ENCODE results near the gene LRRC8D.

Gene LRRC8D

DNA sequence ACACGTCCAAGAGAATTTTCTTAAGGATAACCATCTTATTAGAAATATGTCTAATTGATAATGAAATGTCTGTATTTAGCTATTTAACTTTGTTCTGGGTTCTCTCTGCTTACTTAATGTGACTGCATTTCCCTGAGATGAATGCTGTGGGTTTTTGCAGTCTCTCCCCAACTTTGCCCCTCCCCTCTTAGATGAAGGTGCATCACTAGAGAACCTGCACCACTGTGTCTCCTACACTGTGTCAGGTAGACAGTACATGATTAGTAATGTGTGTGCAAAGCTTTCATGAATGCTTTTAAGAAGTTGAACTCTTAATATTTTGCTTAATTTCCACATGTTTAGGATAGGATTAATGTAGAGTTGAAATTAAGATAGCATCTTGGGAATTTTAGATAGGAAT lies 51.7 kb downstream of the LRRC8D start:
- DNase-seq = no peak

DNA sequence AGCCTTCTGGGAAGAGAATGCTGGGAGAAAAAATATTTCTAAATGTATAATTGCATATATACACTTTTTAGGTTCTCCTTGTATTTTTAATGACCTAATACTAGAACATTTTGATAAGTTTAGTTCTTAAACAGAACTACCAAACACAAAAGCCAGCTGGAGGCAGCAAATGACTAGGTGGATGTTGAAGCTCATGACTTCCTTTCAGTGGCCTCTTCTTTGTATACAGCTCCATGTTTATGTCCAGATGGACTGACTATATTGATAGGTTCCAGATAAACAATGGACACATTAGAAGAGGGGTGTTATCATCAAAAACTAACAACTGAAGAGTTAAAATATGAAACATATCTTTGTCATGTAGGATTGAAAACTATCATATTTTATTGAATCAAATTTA lies 52.5 kb downstream of the LRRC8D start:
- no peak for DNase-seq

DNA sequence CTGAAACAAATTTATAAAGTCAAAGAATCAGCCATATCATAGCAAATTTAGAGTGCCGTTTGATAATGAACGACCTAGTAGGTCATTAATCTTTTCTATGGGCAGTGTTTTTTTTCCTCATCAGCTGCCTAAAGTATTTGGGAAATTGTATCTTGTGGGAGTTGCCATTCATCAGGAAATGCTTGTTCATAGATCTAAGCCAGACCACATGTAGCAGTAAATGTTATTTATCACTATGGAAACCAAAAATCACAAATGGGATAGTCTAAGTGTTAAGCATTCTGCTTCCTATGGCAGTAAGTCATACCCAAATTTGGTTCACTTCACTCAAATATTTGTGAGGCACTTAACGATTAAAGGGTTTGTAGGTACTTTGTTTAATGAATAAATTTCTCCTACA lies 52.9 kb downstream of the LRRC8D start:
- no peak for DNase-seq

DNA sequence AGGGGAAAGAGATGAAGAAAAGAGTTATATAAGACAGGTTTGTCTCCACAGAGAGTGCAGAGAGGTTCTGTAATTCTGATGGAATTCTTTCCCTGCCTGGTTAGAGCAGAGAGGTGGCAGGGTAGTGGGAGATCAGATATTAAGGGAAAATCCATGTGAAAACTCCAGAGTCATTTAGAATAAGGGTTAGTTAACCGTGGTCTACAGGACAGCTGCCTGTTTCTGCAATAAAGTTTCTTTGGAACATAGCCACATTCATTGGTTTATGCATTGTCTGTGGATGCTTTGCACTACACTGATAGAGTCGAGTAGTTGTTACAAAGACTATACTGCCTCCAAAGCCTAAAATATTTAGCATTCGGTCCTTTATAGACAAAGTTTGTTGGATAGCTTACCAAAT lies 55.6 kb downstream of the LRRC8D start:
- DNase-seq = no peak

DNA sequence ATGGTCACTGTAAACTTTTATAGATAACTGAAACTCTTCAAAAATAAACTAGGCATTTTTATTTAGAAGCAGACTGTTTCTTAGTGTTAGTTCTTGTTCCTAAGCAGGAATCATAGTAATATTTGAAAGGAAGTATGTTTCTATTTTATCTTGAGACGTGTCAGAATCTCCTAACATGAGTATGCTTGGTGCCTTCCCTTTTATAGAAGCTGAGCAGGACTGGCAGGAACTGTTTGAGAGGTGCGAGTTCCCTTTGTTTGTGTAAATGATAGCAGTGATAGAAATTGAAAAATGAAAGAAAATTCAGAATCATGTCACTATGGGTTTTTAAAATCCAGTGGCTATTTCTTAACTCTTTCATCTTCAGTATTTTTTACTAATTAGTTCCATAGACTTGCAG lies 56.9 kb downstream of the LRRC8D start:
- no peak for DNase-seq

DNA sequence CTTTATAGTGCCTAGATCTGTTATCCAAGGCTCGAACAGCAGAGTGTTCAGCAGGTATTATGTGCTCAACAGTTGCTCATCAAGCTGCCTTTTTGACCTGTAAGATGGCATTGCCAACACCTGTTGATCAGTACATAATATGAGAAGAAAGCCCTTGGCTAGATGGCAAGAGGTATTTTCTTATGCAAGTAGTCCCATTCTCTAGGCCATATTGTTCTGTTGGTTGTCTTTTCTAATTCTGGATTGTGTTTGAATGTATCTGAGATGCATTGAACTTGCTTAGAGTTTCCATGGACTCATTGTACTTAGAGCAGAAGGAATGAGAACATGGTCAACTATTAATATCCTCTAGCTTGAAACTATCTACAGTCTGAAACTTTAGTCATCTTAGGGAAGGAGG lies 57.4 kb downstream of the LRRC8D start:
- DNase-seq = no peak

DNA sequence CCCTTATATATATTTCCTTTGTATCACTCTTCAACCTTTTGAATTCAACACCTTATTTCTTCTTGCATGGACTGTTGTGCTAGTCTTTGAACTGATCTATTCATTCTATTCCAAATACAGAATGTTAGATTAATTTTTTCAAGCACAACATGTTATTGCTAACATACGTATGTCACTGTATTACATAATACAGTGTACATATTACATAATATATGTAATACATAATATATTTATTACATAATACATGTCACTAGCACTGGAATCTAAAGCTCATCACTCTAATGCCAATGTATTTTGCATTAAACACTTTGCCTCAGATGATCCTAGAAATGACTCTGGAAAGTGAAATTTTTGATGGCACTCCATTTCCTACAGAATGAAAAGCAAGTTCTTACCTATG lies 59.8 kb downstream of the LRRC8D start:
- DNase-seq = no peak

DNA sequence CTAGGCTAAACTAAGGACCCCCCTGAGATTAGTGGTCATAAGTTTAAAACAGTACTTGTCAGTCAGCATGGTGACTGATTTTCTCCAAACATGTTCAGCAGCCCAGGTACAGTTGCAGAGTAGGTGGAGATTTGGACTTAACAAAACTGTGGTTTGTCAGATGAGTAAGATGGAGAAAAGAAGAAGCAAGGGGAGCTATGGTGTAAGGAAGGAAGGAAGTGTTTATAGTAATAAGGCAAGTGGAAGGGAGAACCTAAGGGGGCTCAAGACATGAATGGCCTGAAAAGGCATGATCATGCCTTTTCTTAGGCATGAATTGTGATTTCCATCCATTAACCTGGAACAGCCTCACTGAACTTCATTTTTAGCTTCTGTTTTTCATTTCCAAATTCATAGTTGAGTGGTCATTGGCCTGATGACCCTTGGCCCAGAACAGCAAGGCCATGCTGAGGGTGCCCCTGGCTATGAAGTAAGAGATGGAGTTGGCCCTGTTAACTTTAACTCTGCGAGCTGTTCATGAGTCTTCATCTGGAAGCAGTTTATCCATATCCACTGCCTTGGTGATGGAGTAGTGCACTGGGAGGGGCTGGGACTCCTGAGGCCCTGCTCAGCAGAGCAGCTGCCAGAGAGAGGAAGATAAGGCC lies 60.7 kb downstream of the LRRC8D start:
- no peak for DNase-seq

DNA sequence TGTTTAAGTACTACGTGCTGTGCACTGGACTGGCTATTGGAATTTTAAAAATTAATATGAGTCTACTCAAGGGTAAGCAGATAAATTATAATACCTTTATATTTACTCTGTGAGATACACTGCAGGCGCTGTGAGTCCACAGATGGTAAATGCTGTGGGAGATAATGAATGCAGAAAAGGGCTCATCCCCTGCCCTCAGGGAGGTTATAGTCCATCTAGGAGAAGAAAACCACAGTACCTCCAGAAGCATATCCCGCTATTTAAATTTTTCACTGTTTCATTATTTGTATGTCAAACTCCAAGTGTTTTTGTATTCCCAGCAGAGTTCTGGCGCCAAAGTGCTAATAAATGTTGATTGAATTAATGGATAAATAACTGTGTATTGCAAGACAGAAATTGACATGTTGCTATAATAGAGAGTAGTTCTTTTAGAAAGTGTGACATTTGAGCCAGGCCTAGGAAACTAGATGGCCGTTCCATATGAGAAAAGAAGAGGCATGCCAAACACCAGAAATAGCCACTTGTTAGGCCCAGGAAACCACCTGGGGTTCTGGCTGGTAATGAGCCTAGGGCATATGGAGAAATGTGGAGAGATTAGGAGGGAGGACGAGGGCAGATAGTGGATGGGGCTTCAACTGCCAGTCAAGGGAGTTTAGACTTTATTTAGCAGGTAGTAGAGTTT lies 61.7 kb downstream of the LRRC8D start:
- no peak for DNase-seq

DNA sequence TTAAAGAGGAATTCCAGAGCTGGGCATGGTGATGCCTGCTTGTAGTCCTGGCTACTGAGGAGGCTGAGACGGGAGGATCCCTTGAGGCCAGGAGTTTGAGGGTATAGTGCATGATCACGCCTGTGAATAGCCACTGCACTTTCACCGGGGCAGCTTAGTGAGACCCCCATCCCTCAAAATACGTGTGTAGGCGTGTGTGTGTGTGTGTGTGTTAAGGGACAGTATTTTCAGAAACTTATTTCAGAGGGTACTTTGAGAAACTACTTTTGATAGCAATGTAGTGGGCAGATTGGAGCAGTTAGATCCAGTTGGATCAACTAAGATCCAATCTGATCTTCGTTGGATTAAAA lies 62.2 kb downstream of the LRRC8D start:
- no peak for DNase-seq

DNA sequence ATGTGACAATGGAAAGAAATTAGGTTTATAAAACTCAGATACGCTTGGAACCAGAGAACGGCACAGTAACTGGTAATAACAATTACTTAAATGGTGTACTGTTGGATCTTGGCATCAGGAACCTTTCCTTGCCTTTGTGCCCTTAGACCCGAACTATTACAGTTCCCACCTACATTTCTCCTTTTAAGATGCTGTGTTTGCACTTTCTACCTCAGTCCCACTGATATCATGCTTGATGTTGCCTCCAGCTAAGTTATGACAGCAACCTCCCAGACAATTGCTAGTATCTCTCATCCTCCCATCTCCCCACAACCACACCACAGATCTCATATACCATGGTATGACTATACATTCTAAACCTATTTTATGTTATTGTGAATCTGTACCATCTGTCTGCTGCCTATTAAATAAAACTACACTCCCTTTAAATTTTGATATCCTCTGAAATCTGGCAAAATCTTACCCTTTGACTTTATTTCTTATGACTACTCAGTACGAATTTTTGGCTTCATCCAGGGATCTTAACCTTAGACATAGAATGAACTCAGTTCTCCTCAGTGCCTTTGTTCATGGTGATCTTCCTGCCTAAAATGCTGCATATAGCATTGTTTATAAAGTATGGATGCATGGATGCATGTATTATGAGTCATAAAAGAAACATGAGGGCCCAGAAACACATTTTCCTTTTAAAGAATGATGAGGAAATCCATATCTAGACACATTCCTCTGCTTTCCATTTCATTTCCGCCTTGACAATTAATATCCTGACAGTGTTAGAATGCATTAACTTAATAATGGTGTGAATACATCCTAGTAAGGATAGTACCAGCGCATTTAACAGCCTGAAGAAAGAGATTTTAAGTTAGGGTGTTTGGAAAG lies 64.1 kb downstream of the LRRC8D start:
- DNase-seq = no peak

DNA sequence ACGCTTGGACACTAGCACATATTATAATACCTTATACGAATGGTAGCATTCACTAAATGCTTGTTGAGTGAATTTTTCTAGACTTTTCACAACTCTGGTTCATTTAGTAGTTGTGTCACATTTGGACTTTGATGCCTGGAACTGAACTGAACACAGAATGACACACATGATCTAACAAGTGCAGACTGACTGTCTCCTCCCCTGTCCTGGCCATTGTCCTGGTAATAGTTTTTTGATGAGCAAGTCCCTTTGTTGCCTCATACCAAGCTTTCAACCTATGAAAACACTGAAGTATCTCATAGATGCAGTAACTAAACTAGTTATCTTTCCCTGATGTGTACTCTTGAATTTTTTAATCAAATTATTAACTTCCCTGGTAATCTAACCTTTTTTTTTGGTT lies 66.4 kb downstream of the LRRC8D start:
- DNase-seq = no peak

DNA sequence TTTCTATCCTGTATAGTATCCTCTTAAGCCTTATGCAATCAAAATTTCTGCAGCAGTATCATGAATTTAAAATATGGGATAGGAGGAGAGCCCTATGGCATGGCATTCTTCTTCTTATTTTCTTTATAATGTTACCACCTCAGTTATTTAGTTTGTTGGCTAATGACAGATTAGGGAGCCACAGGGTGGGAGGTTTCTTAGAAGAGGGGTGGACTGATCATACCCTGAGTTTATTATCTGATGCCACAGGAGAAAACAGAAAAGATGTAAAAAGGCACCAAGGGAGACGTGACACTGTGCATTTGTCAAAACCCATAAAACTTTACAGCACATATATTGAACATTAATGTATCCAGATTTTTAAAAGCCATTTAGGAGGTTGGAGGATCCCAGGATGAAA lies 66.9 kb downstream of the LRRC8D start:
- no peak for DNase-seq

DNA sequence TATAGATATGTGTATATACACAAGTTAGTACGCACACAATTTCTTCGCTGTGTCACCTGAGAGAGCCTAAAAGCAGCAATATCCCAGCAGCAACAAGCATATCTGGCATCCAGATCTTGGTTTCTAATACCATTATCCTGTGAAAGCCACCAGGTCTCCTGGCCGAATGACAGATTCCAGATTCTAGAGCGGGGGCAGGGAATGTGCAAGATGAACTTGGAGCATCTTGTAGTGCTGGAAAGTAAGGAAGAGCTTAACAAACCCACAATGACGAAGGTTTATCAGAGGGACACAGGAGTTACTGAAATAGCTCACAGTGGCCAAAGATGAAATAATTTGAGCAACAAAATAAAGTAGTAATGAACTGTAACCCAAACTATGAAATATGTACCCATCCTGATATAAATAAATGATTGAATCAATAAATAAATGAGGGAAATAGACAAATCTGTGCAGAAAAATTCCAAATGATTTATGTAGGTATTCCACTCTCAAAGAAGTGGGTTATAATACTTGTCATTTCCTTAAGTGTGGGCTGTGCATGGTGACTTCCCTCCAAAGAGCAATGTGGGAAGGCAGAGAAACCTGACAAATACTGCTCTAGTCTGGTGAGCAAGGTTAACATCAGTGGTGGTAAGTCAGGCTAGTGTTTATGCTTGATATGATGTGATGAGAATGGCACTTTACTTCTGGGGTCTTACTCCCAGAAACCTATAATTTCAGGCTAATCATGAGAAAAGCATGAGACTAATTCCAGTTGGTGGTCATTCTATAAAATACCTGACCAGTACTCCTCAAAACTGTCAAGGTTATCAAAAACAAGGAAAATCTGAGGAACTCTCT lies 67.9 kb downstream of the LRRC8D start:
- no peak for DNase-seq

DNA sequence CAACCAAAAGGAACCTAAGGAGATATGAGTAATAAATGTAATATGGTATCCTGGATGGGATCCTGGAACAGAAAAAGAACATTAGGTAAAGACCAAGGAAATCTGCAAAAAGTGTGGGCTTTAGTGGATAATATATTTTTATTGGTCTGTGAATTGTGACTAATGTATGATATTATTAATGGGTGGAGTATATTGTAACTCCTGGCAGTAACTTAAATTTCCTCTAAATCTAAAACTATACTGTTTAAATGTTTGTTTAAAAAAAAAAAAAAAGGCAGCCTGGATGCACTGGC lies 68.4 kb downstream of the LRRC8D start:
- DNase-seq = no peak

DNA sequence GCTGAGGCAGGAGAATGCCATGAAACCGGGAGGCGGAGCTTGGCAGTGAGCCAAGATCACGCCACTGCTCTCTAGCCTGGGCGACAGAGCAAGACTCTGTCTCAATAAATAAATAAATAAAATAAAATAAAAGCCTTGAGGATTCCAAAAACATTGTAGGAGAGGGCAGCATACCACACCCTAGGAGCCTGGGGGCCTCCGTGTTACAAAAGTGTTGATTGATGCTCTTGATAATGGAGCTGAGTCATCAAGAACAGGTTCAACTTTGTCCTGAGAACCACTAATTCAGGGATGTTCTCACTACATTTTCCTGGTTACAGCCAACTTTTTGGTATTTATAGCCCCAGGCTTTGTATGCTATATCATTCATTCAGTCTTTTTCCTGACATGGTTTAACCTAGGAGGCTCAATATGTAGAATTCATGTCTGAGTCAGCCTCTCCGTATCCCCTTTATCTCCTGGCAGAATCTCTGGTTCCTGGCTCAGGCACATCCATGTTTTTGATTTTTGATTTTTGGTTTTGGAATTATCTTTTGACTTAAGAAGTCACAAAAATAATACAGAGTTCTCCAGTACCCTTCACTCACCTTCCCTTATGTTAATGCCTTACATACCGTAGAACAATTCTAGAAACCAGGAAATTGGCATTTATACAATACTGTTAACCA lies 69.4 kb downstream of the LRRC8D start:
- DNase-seq = no peak

DNA sequence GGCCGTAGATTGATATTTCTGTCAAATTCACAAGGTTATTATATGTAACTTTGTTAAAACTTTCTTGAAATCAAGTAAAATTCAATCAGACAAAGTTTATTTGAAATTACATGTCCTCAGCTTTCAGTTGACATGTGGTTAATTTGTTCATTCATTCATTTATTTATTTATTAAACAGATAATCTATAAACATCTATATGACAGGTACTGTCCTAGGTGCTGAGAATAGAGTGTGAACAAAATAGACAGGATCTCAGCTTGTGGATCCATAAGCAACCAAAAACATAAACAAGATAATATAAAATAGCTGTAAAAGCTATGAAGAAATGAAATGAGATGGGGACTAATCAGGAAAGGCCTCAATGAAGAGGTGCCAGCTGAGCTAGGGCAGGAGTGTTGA lies 72.0 kb downstream of the LRRC8D start:
- no peak for DNase-seq

DNA sequence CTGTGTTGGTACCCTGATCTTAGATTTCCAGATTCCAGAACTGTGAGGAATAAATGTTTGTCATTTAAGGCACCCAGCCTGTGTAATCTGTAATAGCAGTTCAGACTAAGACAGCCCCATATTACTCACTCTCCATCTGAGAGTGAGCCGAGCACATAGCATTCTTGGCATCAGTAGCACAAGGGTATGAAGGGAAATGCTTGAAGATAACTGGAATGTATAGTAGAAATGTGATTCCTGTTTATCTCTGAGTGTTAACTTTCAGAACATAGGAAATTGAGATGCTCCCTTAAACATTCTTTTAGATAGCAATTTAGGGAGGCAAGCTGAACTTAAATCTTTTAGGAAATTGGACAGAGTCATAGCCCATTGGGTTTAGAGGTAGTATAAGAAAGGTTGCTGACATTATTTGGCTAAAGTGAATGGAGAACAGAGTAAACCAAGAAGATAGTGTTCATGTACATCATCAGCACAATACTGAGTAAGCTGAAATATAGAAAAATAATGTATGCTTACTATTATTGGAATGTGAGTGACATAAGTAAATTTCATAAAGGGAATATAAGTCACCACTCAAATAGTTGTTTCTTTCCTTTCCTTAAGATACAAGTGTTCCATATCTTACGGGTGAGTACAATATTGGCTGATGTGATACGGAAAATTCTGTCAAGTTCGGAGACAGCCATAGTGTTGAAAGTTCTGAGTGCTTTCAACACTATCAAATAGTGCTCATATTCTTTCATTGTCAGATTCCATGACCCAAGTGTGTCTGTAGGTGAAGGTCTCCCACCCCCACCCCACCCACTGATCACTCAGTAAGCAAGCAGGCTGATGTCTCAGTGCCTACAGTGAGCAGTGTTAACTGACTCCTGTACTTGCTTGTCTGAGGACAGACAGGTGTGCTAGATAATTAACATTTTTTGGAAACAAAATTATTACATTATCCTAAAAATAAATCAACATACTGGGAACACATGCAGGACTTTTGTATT lies 73.7 kb downstream of the LRRC8D start:
- DNase-seq = no peak

DNA sequence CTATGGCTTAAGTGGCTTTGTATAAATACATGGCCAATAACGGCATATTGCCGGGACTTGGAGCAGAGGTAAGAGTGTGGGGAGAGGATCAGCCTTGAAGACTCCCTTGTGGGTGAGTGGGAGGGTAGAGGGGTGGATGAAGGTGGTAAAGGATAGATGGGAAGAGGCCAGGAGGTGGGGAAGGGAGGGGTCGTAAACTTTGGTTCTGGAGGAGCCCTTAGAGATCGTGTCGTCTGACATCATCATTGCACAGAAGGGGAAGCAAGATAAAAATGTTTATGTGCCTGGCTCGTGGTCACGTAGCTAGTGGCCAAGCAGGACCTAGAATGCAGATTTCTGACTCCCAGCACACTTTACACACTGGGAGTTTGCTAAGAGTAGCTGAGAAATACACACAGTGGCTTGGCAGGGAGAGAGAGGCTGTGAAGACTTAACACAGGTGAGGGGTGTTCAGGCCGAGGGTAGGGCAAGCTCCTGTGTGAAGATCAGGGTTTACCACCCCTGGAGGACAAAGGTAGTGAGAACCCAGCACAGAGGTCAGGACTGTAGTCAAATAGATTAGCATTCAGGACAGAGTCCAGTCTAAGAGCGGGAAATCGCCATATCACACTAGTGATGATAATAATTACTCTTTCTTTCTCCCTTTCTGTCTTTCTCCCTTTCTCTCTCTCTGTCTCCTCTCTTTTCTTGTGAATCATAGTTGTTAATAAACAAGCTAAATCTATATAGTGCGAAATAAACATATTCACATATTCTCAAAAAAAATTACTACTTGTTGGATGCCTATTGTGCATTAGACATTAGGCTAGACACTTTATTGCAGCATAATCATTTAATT lies 75.5 kb downstream of the LRRC8D start:
- DNase-seq = no peak

DNA sequence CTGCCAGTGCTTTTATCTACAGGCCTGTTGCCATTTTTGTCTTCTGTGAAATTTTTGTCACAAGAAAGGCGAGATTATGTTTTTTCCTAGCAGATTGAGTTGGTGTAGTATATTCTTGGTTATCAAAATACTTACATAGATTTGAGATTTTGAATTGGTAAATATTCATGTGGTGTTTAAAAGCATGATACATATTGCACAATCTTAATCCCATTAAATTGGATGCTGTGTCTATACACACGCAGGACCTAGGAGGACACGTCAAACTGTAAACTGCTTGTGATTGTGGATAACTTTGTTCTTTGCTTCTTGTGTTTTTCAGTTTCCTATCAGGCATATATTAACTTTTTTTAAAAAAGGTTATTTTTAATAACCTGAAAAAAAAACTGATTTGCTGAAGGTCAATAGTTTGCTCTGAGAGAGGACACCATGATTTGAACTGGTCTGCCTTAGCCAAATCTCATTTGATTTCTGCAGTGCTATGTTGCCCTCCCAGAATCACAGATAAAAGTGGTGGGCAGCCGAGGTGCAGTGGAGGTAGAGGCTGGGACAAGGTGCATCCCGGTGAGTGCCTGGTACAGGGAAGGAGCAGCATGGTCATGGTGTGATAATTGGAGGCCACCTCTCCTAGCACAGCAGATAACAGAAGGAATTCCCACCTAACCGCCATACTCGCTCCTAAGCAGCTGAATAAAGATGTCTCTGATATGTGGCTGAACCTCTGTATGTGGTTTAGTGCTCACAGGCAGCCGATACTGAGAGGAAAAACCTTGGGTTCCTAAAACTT lies 76.7 kb downstream of the LRRC8D start:
- no peak for DNase-seq

Measured in NCI-H1930 (cell line).